Thyroid gland (tissue), 4 donors: ENCODE measurements around the gene UST. TPM values are rescaled to one million over a fixed set of nuclear protein-coding genes. Genes with fewer than 3 reads are reported as not detected.
"Not testable (repeated sequence)": the region's sequence is repeated elsewhere in the genome, so short reads cannot be mapped to it uniquely, and the experiment has no call there.

Experiments
- DNase-seq, 2 donors: peaks; one replicate each; pipeline ENCODE4 v3.0.0-alpha.2; 2019
- H3K27ac ChIP-seq, 3 donors: fragments of 200-600 bp; sonication (generic); 1 replicate in 2 of 3; 2 replicates in 1 of 3; pipeline ENCODE4 v1.5.1; 2016 to 2019; ENCODE audit warnings: mild to moderate bottlenecking in 1 of 3, moderate library complexity in 1 of 3
- H3K27me3 ChIP-seq: fragments of 200-600 bp; sonication (generic); one replicate; pipeline ENCODE4 v1.5.1; 2019
- H3K36me3 ChIP-seq, 2 donors: fragments of 200-600 bp; sonication (generic); one replicate each; pipeline ENCODE4 v1.5.1; 2016 to 2019
- H3K4me1 ChIP-seq, 2 donors: fragments of 200-600 bp; sonication (generic); one replicate each; pipeline ENCODE4 v1.5.1; 2017 to 2019
- H3K4me3 ChIP-seq, 3 donors: fragments of 200-600 bp; sonication (generic); replicated peaks in 1 of 3; 1 replicate in 2 of 3; 2 replicates in 1 of 3; pipeline ENCODE4 v1.5.1; 2016; ENCODE audit warnings: mild to moderate bottlenecking in 1 of 3
- H3K9me3 ChIP-seq: fragments of 200-600 bp; sonication (generic); one replicate; pipeline ENCODE4 v1.5.1; 2017
- CTCF ChIP-seq, 6 experiments: fragments of 200-600 bp in 3 of 6; fragments of 450-650 bp in 3 of 6; sonication (generic) in 3 of 6; IDR thresholded peaks; one replicate each; pipeline ENCODE4 v1.5.1; 2016 to 2019; ENCODE audit warnings: antibody characterized with exemption in 6 of 6, mild to moderate bottlenecking in 2 of 6, inconsistent platforms in 1 of 6, moderate library complexity in 1 of 6
- POLR2A ChIP-seq, 2 donors: fragments of 450-650 bp; IDR thresholded peaks; one replicate each; pipeline ENCODE4 v1.6.1; 2017; ENCODE audit warnings: antibody characterized with exemption in 2 of 2, mild to moderate bottlenecking in 2 of 2, moderate library complexity in 1 of 2
- WGBS, 2 donors: methylation state at CpG; one replicate each; pipeline ENCODE4 v1.1.5; 2017; 5-methylcytosine and 5-hydroxymethylcytosine counted together
- intact Hi-C: fragments of 100-400 bp; cut with DNase I; formaldehyde crosslinking; loops from one replicate; pipeline ENCODE4 v1.15.1; 2023
- total RNA-seq, 4 donors: library from RNA; depleted of rRNA; stranded (reverse); fragments of >200 nt; gene quantifications; one replicate each; pipeline ENCODE4 v1.2.3, GENCODE V29; 2016

UST gene
- total RNA-seq, 4 donors from 2014 or later: 73.4 to 91.2 (median 81.4) TPM

- DNase-seq: no peak
- H3K9me3 ChIP-seq: no peaks in the 10 kb centered on the region
- peak overlapping the region in 1 of 3 donors; percentile 27 for H3K27ac ChIP-seq
- intact Hi-C loops: loop anchor here (10.0 kb wide), 1 partner anchor 478 kb away; no protein-coding TSS in a partner anchor
- H3K36me3 ChIP-seq: no peaks in the 10 kb centered on the region
- no peak overlapping the region for H3K4me3 ChIP-seq
- H3K4me1 ChIP-seq: peaks cover 14 to 16% of the 10 kb centered on the region in 2 donors
- TF ChIP-seq POLR2A (IDR thresholded peaks at IDR 0.05): no peak
- TF ChIP-seq CTCF (IDR thresholded peaks at IDR 0.05): no peak
- H3K27me3 ChIP-seq: no peaks in the 10 kb centered on the region
- 73 to 74% methylated on average over 22 of the region's 22 CpGs for WGBS, 2 donors
Observed at GRCh38 chr6:149037051-149037671, 290.3 kb downstream of the UST start.

GRCh38 chr6:149039025-149039424 is 292.2 kb downstream of the UST start:
- H3K9me3 ChIP-seq, H3K4me3 ChIP-seq, H3K36me3 ChIP-seq, H3K27me3 ChIP-seq, H3K27ac ChIP-seq, H3K4me1 ChIP-seq, DNase-seq: not testable (repeated sequence)
- WGBS, 2 donors: 89 to 95% methylated on average over 7 of the region's 7 CpGs
- intact Hi-C loops: loop anchor here (10.0 kb wide), 1 partner anchor 476 kb away; no protein-coding TSS in a partner anchor

- intact Hi-C loops: no loop called here
- no peaks in the 10 kb centered on the region for H3K9me3 ChIP-seq
- no peak for DNase-seq
- TF ChIP-seq POLR2A (IDR thresholded peaks at IDR 0.05): no peak
- no peak for TF ChIP-seq CTCF (IDR thresholded peaks at IDR 0.05)
- H3K4me3 ChIP-seq: no peak overlapping the region
- peaks cover 0 to 13% of the 10 kb centered on the region in 2 donors for H3K4me1 ChIP-seq
- no peak overlapping the region for H3K27ac ChIP-seq
- 99 to 100% methylated on average over 2 of the region's 2 CpGs for WGBS, 2 donors
- H3K36me3 ChIP-seq: no peaks in the 10 kb centered on the region
- H3K27me3 ChIP-seq: no peaks in the 10 kb centered on the region
Observed at GRCh38 chr6:149041953-149042352, 295.1 kb downstream of the UST start.

- TF ChIP-seq CTCF (IDR thresholded peaks at IDR 0.05) (no peak), POLR2A (IDR thresholded peaks at IDR 0.05) (no peak)
- intact Hi-C loops: no loop called here
- WGBS, 2 donors: 92 to 100% methylated on average over 10 of the region's 10 CpGs
- H3K36me3 ChIP-seq: no peaks in the 10 kb centered on the region
- no peaks in the 10 kb centered on the region for H3K27me3 ChIP-seq
- peaks cover 4 to 23% of the 10 kb centered on the region in 2 donors for H3K4me1 ChIP-seq
- DNase-seq: no peak
- H3K4me3 ChIP-seq: no peak overlapping the region
- no peak overlapping the region for H3K27ac ChIP-seq
- no peaks in the 10 kb centered on the region for H3K9me3 ChIP-seq
Observed at GRCh38 chr6:149043476-149044130, 296.8 kb downstream of the UST start.

GRCh38 chr6:149044528-149044927 is 297.7 kb downstream of the UST start:
- Histone ChIP-seq H3K9me3 (no peaks in the 10 kb centered on the region), H3K36me3 (no peaks in the 10 kb centered on the region), H3K4me1 (peaks cover 4 to 23% of the 10 kb centered on the region in 2 donors), H3K27ac (no peak overlapping the region), H3K4me3 (no peak overlapping the region), H3K27me3 (no peaks in the 10 kb centered on the region)
- DNase-seq: no peak
- WGBS, 2 donors: 89 to 92% methylated on average over 8 of the region's 8 CpGs
- intact Hi-C loops: no loop called here
- no peak for TF ChIP-seq POLR2A (IDR thresholded peaks at IDR 0.05)
- no peak for TF ChIP-seq CTCF (IDR thresholded peaks at IDR 0.05)
